HG03280 (cell line): ENCODE data around the gene PCDHA3.
"Not testable (repeated sequence)": the region's sequence is repeated elsewhere in the genome, so short reads cannot be mapped to it uniquely, and the experiment has no call there.

ENCODE experiments used
- ATAC-seq: cut with Tn5 transposase; IDR thresholded peaks from one replicate; pipeline ENCODE4 v1.9.1; 2021; ENCODE audit warnings: mild to moderate bottlenecking, moderate library complexity; ENCODE audit not compliant: unreplicated experiment

PCDHA3 gene

GRCh38 chr5:140808889-140809291 is 8.0 kb downstream of the PCDHA3 start:
- no peak for ATAC-seq

GRCh38 chr5:140821375-140822280 is 20.8 kb downstream of the PCDHA3 start, which contains the start of gene PCDHA5:
PCDHA5 (plus strand) TSS chr5:140821613.
- ATAC-seq, result no peak

- ATAC-seq, result no peak
These were observed 21.4 kb downstream of the PCDHA3 start for GRCh38 chr5:140822281-140822629.

- not testable (repeated sequence) for ATAC-seq
These were observed 22.1 kb downstream of the PCDHA3 start for GRCh38 chr5:140822969-140823368.

- ATAC-seq, result no peak
These were observed 22.6 kb downstream of the PCDHA3 start for GRCh38 chr5:140823475-140823874.

GRCh38 chr5:140827704-140828361 is 27.0 kb downstream of the PCDHA3 start, which contains the start of gene PCDHA6:
PCDHA6 (plus strand) TSS chr5:140827960; CDS start chr5:140828092, 132 bp downstream.
- no peak for ATAC-seq

- ATAC-seq, result no peak
These were observed 27.5 kb downstream of the PCDHA3 start for GRCh38 chr5:140828362-140828737.

- ATAC-seq, result not testable (repeated sequence)
These were observed 28.9 kb downstream of the PCDHA3 start for GRCh38 chr5:140829511-140830501.

GRCh38 chr5:140833993-140834392 is 33.1 kb downstream of the PCDHA3 start, which contains the start of gene PCDHA7:
PCDHA7 (plus strand) TSS chr5:140834269; CDS start chr5:140834384, 115 bp downstream.
- no peak for ATAC-seq

- not testable (repeated sequence) for ATAC-seq
These were observed 33.7 kb downstream of the PCDHA3 start for GRCh38 chr5:140834439-140835008.

GRCh38 chr5:140835622-140836510 is 35.0 kb downstream of the PCDHA3 start:
- ATAC-seq, result no peak

GRCh38 chr5:140840978-140841962 is 40.4 kb downstream of the PCDHA3 start, which contains the start of gene PCDHA8:
PCDHA8 (plus strand) TSS chr5:140841187; CDS start chr5:140841322, 135 bp downstream.
- ATAC-seq, result no peak

GRCh38 chr5:140842798-140843733 is 42.2 kb downstream of the PCDHA3 start:
- no peak for ATAC-seq

- ATAC-seq, result not testable (repeated sequence)
These were observed 47.6 kb downstream of the PCDHA3 start, which contains the start of gene PCDHA9 for GRCh38 chr5:140848139-140849102. PCDHA9 (plus strand) TSS chr5:140848382; CDS start chr5:140848496, 114 bp downstream.

GRCh38 chr5:140849831-140850634 is 49.2 kb downstream of the PCDHA3 start:
- ATAC-seq, result not testable (repeated sequence)
